Panc1 (cell line): Measurements from ENCODE around the gene PLEKHN1. TPM values are rescaled to one million over a fixed set of nuclear protein-coding genes. Genes with fewer than 3 reads are reported as not detected.

Source experiments
- ATAC-seq: fragments of 200-7000 bp; cut with Tn5 transposase; 2 replicates; pipeline ENCODE4 v1.9.1; 2020; ENCODE audit warnings: mild to moderate bottlenecking, moderate library complexity
- BruUV-seq: library from RNA; stranded (reverse); fragments of 400-500 nt; replicated peaks from 2 replicates; lab custom pipeline; 2021; lab: Mats Ljungman, UMichigan
- CTCF ChIA-PET: fragments of 300-600 bp; sonication (Branson Sonifier 250); formaldehyde crosslinking; loops from one replicate; lab custom pipeline; 2022; ENCODE audit warnings: antibody characterized with exemption; lab: Charles Lee
- POLR2A ChIA-PET: fragments of 300-600 bp; sonication (Branson Sonifier 250); formaldehyde crosslinking; loops from one replicate; lab custom pipeline; 2022; ENCODE audit warnings: antibody characterized with exemption; lab: Charles Lee
- DNase-seq: peaks from one replicate; pipeline ENCODE4 v3.0.0-alpha.2; 2010; ENCODE audit warnings: low read depth, low spot score
- H3K27ac ChIP-seq: 2 replicates; pipeline ENCODE4 v1.5.1; 2011; ENCODE audit warnings: mild to moderate bottlenecking, low read length, inconsistent platforms
- H3K27me3 ChIP-seq: fragments of 200-500 bp; sonication (Bioruptor generic); 2 replicates; pipeline ENCODE4 v1.6.0; 2014; ENCODE audit warnings: low read length, inconsistent platforms; ENCODE audit not compliant: control insufficient read depth, insufficient read depth
- H3K36me3 ChIP-seq: fragments of 200-500 bp; sonication (Bioruptor generic); 2 replicates; pipeline ENCODE4 v1.5.1; 2014; ENCODE audit warnings: inconsistent platforms, mild to moderate bottlenecking, low read length, moderate library complexity; ENCODE audit not compliant: control insufficient read depth, insufficient read depth
- H3K4me1 ChIP-seq: 2 replicates; pipeline ENCODE4 v1.5.1; 2011; ENCODE audit warnings: inconsistent platforms, mild to moderate bottlenecking, low read length, moderate library complexity; ENCODE audit not compliant: control insufficient read depth, insufficient read depth
- H3K4me3 ChIP-seq, 2 experiments: 2 replicates each; pipeline ENCODE4 v1.5.1; 2011 to 2012; ENCODE audit warnings: low read depth in 2 of 2, low read length in 2 of 2, mild to moderate bottlenecking in 2 of 2, inconsistent platforms in 1 of 2, moderate library complexity in 1 of 2
- H3K9me3 ChIP-seq: fragments of 200-500 bp; sonication (Bioruptor generic); 2 replicates; pipeline ENCODE4 v1.5.1; 2014; ENCODE audit warnings: low read depth, mild to moderate bottlenecking, inconsistent platforms, low read length, moderate library complexity; ENCODE audit not compliant: control insufficient read depth, insufficient read depth
- CTCF ChIP-seq: fragments of 450-650 bp; IDR thresholded peaks from 2 replicates; pipeline ENCODE4 v1.5.1; 2017; ENCODE audit warnings: mild to moderate bottlenecking
- POLR2AphosphoS5 ChIP-seq: IDR thresholded peaks from 2 replicates; pipeline ENCODE4 v1.6.1; 2012; ENCODE audit warnings: mild to moderate bottlenecking, low read depth, low read length, moderate library complexity
- REST ChIP-seq, 2 experiments: IDR thresholded peaks; 2 replicates each; pipeline ENCODE4 v1.6.1; 2011 to 2012; ENCODE audit warnings: low read depth in 2 of 2, control low read depth in 1 of 2, low read length in 1 of 2, mild to moderate bottlenecking in 1 of 2, moderate library complexity in 1 of 2; ENCODE audit not compliant: insufficient read depth in 1 of 2
- SIN3A ChIP-seq: IDR thresholded peaks from 2 replicates; pipeline ENCODE4 v1.6.1; 2012; ENCODE audit warnings: low read depth, mild to moderate bottlenecking, low read length, moderate library complexity, borderline replicate concordance; ENCODE audit not compliant: insufficient read depth
- TCF7L2 ChIP-seq: IDR thresholded peaks from 2 replicates; pipeline ENCODE4 v1.6.1; 2011; ENCODE audit warnings: mild to moderate bottlenecking, low read depth, low read length, inconsistent platforms
- in situ Hi-C: cut with HindIII; loops from 2 replicates; pipeline ENCODE4 v1.10.0; 2016; ENCODE audit warnings: low sequenced_read_pairs, low pct_unique_long_range_greater_than_20kb
- intact Hi-C: fragments of 100-400 bp; cut with micrococcal nuclease; formaldehyde crosslinking; loops from one replicate; pipeline ENCODE4 v1.10.0; 2022; ENCODE audit not compliant: unreplicated experiment
- total RNA-seq: library from RNA; stranded (reverse); gene quantifications from one replicate; pipeline ENCODE4 v1.2.1, GENCODE V29; 2021; ENCODE audit not compliant: unreplicated experiment

PLEKHN1 gene
- total RNA-seq, 1 experiment from 2014 or later: 9.8 TPM

- POLR2A ChIA-PET: interaction anchor here (0.6 kb wide), 1 partner anchor 105 kb away, joined by 6 read pairs; no protein-coding TSS in a partner anchor
- peak overlapping the region; percentile 82 for H3K27ac ChIP-seq
- H3K4me1 ChIP-seq: peaks cover 43% of the 10 kb centered on the region
- intact Hi-C loops (no loop called here), in situ Hi-C loops (no loop called here)
- H3K9me3 ChIP-seq: no peaks in the 10 kb centered on the region
- ATAC-seq: peak; percentile 45
- CTCF ChIA-PET: interaction anchor here (0.6 kb wide), 1 partner anchor 270 kb away, joined by 6 read pairs; no protein-coding TSS in a partner anchor
- no TSS peak for BruUV-seq
- H3K4me3 ChIP-seq: peak overlapping the region; percentile 60 to 70
- TF ChIP-seq CTCF: no peak
- no peak for TF ChIP-seq REST (IDR thresholded peaks at IDR 0.05; ENCODE audit: insufficient read depth in 1 of 2, low read depth in 2 of 2, low read length in 1 of 2)
- no peak for TF ChIP-seq TCF7L2
- TF ChIP-seq SIN3A: 0 out of 2 replicates have a peak, but pooled peaks have one; percentile 46
- no peak for DNase-seq
- no peaks in the 10 kb centered on the region; the same call in 1 of the 2 replicates for H3K36me3 ChIP-seq
- no peaks in the 10 kb centered on the region for H3K27me3 ChIP-seq
Measured at GRCh38 chr1:1021010-1021919, 55.0 kb downstream of the PLEKHN1 start.

- Histone ChIP-seq H3K4me1 (peaks cover 43% of the 10 kb centered on the region), H3K9me3 (no peaks in the 10 kb centered on the region), H3K27me3 (no peaks in the 10 kb centered on the region), H3K36me3 (no peaks in the 10 kb centered on the region; the same call in 1 of the 2 replicates), H3K27ac (peak overlapping the region; percentile 82), H3K4me3 (peak overlapping the region in 1 of 2 experiments; percentile 70; a peak in 2 of 4 replicates)
- no TSS peak for BruUV-seq
- DNase-seq (no peak), ATAC-seq (no peak)
- no peak for TF ChIP-seq POLR2AphosphoS5
- no peak for TF ChIP-seq SIN3A
- no peak for TF ChIP-seq TCF7L2
- no peak for TF ChIP-seq REST (IDR thresholded peaks at IDR 0.05; ENCODE audit: insufficient read depth in 1 of 2, low read depth in 2 of 2, low read length in 1 of 2)
- no peak for TF ChIP-seq CTCF
- CTCF ChIA-PET: interaction anchor here (0.6 kb wide), 1 partner anchor 269 kb away, joined by 6 read pairs; no protein-coding TSS in a partner anchor
- in situ Hi-C loops: no loop called here
- intact Hi-C loops: no loop called here
- POLR2A ChIA-PET: interaction anchor here (0.6 kb wide), 2 partner anchors 27 to 104 kb away, joined by 6 to 11 read pairs; no protein-coding TSS in a partner anchor
Measured at GRCh38 chr1:1021920-1022259, 55.6 kb downstream of the PLEKHN1 start.
